Fibroblast of peridontal ligament (primary cell): ENCODE measurements around the gene TRPT1.
A peak's percentile ranks its signal among the peaks of the same experiment; 100 is the strongest.

Experiments used
- DNase-seq: peaks from one replicate; pipeline ENCODE4 v3.0.0-alpha.2; 2010; ENCODE audit errors: extremely low read depth

Gene TRPT1

DNA sequence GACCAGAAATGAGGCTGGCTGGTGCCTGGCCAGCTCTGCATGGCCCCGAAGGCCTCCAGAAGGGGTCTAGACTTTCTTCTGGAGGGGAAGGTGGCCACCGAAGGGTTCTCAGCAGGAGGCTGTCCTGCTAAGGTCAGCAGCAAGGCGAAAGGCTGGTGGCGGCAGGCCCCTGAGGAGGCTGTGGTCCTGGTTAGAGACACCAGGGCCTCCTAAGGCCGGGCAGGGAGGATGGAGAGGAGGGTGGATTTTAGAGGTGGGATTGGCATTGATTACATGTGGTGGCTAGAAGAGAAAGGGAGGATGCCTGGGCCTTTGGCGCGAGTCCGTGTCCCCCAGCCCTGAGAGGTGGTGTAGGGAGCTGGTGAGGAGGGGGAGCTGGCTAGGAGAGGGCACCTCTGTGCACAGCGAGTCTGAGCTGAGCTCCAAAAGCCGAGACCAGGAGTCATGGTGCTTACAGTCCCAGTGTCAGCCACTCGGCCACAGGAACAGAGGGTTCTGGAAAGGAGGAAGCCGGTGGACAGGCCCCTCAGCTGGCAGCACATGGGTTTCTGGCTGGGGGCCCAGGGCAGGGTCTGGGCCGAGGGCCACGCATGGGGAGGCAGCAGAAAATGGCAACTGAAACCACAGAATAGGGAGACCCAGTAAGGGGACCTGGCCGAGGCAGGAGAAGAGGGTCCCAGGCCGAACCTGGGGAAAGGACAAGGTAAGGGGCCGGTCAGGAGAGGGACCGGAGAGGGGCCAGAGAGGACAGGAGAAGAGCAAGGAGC is 17.0 kb downstream of the TRPT1 start:
- DNase-seq, result no peak

DNA sequence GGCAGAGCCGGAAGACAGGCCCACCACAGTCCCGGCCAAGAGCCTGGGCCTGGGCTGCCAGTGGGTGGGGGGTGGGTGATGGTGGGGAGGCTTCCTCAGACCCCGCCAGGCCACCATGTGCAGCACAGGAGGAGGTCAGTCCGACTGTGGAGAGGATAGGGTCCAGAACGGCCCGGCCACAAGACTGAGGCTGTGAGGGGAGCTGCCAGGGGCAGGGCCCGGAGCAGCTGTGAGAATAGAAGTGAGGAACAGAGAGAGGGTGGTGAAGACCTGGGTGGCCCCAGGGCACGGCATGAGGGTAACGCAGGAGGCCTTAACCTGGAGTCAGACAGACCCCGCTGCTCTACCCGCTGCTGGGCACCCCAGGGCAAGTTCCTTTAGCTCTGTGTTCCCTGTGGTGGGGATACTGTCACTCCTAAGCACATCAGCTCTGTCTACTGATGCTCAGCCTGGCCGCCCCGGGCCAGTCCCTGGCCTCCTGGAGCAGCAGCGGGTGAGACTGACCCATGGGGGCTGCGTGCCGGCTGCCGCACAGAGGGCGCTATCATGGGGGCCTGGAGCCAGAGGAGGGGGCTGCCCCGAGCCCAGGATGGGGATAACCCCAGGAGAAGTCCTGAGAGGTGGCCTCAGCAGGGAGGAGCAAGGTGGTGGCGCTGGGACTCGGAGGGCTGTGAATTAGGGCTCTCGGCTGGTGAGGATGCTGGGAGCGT is 17.7 kb downstream of the TRPT1 start:
- DNase-seq, result no peak

DNA sequence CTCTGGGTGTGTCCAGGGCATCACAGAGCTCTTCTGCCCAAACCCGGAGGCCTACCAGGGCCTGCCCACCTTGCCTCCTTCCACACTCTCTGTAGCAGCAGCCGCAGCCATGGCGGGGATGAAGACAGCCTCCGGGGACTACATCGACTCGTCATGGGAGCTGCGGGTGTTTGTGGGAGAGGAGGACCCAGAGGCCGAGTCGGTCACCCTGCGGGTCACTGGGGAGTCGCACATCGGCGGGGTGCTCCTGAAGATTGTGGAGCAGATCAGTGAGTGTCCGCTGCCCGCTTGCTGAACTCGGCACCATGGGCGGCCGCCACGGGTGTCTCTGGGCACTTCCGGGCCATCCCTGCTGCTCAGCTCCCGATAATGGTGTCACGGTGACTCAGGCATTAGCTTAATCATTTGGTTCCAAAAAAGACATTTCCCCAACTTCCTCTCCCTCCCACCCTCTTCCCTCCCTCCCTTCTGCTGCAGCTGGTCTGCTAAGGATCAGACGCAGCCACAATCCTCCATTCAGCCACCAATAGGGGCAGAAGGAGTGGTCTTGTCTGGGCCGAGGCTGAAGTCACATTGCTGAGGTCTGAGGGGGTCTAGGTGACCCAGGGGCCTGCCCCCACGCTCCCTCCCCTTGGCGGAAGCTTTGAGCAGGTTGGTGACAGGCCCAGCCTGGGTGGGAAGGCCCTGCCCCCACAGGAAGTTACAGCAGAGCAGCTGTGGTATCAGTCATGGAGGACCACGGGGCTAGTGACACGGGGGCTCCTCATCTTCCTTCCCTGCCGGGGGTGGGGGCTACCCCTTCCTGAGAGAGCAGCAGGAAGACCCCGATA is 18.5 kb downstream of the TRPT1 start:
- DNase-seq, result peak; percentile 49

DNA sequence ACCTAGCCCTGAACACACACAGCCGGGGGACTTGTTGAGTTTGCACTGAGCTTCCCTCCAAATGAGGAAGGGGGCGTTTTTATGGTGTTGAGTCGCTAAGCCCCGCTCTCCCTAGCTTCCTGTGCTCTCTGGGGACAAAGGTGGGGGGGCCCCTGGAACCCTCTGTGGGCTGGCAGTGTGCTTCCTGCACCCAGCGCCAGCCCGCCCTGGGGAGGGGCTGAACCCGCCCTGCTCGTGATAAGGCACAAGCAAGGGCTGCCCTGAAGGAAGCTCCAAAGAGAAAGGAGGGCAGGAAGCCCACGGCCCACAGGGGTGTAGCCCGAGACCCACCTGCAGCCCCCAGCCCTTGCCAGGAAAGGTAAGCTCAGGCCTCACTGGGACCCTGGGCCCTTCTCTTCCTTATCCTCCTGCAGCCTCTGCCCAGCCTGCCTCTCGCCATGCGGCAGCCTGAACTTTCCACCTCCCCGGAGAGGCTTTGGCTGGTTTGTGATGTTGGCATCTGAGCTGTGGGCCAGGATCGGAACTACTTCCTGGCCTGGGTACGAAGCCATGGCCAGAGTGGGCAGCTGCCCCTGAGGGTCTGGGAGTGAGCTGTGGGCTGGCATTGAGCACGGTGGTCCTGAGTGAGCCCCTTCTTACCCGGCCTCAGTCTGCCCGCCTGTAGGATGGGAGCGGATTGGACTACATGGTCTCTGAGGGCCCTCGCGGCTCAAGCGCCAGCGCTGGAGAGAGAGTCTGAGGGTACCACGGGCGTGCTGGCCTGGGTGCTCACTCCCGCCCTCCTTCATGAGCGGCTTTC is 19.3 kb downstream of the TRPT1 start, which contains the start of gene FERMT3:
Gene FERMT3, plus strand, starts transcription at position 265 of the 799 bp plus-strand sequence. CDS start 644 bp downstream, outside the sequence.
- DNase-seq, result no peak

DNA sequence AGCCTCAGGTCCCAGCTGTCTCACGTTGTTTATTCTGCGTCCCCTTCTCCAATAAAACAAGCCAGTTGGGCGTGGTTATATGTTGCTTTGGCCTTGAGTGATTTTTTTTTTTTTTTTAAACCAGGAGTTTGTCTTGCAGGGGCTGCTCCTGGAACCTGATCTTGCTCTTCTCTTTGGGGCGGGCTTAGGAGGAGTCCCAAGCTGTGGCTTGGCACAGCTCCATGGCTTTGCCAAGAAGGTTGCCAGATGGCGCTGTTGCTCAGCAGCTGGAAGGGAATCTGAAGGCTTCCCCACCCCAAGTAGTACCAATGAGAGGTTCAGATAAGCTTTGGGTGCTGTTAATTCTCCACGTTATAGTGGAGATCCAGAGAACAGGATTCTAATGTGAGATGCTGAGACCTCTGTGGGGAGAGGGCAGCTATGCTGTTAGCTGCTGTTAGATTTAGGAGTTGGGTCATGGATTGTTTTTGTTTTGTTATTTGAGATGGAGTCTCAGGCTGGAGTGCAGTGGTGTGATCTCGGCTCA is 21.5 kb downstream of the TRPT1 start:
- peak; percentile 97 for DNase-seq

DNA sequence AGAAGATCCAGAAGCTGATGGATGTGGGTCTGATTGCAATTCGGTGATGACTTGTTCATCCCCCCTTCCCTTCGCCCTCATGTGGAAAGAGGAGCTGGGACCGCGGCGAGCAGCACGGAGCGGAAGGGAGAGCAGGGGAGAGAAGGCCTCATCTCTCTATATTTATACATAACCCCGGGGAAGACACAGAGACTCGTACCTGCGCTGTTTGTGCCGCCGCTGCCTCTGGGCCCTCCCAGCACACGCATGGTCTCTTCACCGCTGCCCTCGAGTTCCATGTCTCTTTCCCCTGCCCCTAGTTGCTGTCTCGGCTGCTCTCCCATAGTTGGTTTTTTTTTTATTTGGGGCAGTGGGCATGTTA is 21.9 kb downstream of the TRPT1 start:
- DNase-seq, result no peak

DNA sequence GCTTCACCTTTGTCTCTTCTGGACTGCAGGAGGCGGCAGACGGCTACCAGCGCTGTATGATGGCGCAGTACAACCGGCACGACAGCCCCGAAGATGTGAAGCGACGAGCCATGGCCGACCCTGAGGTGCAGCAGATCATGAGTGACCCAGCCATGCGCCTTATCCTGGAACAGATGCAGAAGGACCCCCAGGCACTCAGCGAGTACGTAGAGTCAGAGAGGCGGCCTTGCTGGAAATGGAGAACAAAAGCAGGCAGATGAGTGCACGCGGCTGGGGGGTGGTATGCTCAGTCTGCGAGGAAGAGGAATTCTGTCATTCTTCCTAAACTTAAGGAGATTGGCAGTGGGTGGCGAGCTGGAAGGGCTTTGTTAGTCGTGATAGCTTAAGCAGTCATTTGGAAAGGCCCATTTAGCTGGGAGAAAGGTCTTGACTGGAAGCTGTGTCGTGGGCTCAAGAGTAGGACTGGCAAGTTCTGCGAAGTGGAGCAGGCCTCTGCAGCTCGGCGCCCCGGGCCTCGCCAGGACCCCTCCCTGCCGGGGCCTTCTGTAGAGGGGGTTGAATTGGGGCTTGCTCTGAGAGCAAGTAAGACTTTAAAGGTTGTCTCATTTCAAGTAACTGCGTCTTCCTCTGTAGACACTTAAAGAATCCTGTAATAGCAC is 22.4 kb downstream of the TRPT1 start:
- DNase-seq, result no peak

DNA sequence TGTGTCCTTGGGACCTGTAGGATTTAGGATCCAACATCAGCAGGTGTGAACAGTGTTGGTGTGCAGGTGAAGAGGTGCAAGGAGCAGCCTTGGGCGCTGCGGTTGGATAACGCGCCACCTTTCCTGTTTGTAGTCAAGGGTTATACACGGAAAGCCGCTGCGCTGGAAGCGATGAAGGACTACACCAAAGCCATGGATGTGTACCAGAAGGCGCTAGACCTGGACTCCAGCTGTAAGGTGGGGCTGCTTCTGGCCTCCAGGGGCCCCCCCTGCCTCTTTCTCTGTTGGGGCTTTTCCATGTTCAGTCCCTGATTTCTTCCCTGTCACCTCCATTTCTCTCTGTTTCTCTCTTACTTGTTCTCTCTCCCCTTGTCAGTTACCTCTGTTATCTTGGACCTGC is 23.0 kb downstream of the TRPT1 start:
- DNase-seq, result no peak

DNA sequence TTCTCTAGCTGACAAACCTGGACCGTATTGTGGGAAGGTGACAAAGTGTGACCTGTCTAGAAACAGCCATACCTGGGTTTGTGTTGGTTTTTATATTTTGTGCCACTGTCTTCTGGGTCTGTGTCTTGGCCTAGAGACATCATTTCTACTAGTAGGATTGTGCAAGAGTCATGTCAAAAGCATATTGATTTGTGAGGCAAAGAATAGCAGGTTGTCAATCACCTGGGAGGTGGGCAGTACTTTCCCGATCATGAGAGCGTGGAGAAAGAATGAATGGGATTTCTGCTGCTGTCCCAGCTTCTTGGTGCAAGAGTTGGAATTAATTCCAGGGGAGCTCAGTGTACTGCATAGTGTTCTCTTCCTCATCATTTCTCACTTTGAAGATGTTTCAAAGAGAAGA is 24.4 kb downstream of the TRPT1 start:
- no peak for DNase-seq

DNA sequence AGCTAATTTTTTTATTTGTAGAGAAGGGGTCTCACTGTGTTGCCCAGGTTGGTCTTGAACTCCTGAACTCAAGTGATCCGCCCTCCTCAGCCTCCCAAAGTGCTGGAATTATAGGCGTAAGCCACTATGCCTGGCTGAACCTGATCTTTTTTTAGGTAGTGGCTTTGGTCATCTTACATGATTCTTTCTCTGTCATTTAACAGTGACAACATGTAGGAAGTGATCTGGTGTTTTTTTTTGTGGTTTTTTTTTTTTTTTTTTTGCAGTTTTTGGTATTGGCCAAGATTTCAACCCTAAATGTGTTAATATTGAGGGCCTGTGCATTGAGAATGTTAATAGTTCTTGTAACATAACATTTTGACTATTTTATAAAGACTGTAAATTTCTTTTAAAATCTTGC is 27.5 kb downstream of the TRPT1 start:
- no peak for DNase-seq

DNA sequence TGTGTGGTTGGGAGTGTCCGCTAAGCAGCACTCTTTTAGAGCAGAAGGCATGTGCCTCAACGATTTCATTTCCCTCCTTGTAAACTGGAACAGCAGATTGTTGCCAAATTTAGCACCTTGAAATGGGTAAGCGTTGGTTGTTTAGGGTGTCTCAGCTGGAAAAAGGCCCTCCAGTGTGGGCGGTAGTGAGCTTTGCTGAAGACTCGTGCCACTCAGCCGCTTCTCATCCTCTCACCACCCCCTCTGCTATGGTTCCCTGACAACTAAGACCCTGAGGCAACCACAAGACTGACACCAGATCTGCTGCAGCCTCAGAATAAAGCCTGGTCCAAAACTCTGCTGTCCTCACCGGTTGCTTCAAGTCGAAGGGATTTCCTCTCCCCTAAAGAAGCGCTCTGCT is 29.4 kb downstream of the TRPT1 start:
- DNase-seq, result no peak

DNA sequence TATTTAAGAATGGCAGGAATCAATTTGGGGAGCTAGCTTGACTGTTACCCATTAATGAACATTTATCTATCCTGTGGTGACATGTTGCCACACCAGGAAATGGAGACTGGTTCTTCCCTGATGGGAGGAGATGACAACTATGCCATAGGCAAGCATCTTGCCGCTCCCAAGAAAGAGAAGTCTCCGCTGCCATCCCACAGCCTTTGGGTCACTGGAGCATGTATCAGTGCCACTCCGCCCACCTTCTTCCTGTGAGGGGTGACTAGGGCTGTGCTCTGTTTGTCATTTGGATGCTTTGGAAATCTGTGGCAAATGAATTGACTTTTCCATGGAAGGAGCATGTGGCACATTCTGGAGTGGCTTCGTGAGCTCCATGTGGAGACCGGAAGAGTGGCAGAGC is 33.6 kb downstream of the TRPT1 start:
- no peak for DNase-seq

DNA sequence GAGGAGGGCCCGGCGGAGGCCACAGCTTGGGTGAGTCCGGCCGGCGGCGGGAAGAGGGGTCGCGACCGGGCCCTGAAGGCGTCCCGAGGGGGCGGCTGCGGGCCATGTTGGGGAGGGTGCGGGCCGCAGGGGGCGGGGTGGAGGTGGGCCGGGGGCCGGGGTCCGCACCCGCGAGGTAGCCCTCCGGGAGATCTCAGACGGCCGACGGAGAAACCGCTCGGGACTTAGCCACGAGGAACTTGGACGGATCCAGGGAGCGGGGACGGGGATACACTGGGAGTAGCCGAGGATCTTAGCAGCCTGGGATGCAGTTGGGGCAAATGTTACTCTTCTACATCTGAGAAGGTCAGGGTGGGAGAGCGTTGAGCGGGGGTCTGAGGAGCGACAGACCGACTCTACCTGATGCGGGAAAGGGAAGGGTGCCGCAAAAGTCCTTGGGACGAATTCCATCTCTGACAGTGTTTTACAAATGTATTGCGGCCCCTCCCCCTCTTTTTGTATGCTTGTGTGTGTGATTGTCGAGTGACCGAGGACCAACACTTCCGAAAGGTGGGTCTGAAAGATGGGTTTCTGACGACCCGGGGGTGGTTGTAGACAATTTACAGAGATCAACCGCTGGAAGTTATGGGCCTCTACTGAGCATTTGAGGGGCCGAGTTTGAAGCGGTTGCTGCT is 39.4 kb downstream of the TRPT1 start:
- DNase-seq, result peak; percentile 15

DNA sequence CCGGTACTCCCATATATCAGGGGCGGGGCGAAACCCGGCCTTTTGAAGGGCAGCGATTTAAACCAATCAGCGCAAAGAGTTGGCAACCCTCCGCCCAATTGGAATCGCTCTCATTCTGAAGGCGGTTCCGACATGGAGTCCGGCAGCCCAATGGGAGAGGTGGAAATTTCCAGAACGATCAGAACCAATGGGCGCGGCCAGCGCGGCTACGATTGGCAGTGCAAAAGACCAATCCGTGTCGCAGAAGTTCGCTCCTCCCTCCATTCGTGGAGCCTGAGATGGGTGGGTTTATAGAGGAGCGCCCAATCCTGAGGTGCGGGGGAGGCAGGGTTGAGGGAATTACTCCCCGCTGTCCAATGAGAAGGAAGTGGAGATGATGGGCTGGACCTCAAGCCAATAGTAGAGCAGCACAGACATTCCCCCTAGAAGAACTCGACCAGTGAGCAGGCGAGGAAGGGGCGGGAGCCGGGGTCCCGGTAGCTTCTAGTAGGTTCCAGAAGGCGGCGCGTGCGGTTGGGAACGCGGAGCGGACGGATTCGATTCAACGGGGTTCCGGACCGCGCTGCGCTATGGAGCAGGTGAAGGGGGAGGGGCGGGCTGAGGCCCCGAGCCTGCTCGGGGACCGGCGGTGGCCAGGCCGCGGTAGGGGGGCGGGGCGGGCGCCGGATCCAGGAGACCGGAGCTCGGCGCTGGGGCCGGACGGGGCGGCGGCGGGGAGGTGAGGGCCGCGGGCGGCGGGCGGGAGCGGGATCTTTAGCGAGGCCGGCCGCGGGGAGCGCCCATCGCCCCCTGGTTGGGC is 40.1 kb downstream of the TRPT1 start, which contains the start of gene STIP1:
Gene STIP1, plus strand, starts transcription at position 479 of the 799 bp plus-strand sequence. Its CDS starts 91 bp downstream, at position 570.
- peak; percentile 100 for DNase-seq

DNA sequence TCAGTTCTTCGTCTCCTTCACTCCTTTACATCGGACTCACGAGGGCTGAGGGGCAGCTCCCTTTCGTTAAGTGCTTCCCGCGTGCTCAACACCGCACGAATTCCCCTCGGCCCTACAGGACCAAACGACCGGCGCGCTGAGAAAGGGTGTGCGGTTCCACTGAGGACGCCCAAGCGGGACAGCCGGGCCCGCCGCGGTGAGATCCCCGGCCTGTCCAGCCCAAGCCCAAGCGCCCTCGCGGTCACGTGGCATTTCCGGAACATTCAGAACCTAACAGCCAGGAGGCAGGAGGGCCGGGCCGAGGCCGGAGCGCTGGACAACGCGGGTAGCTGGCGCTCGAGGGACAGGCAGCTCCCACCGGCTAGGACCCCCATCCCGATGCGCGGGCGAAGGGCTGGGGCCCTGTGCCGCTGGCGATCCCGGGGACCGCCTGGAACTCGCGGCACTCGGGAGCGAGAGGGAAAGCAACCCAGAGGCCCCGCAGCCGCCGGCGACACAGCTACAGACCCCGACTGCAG is 40.8 kb downstream of the TRPT1 start:
- peak; percentile 80 for DNase-seq

DNA sequence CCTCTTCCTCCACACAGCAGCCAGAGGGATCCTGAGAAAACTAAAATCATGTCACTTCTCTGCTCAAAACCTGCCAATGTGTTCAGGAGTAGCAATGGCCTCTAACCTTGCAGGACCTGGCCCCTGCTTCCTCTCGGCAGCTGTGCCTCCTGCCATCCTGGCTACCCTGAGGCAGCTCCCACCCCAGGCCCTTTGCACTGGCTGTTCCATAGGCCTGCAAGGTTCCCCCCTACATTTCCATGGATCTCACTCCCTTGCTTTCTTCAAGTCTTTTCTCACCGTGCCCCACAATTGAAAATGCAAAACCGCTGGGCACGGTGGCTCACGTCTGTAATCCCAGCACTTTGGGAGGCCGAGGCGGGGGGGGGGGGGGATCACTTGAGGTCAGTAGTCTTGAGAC is 42.1 kb downstream of the TRPT1 start:
- no peak for DNase-seq

DNA sequence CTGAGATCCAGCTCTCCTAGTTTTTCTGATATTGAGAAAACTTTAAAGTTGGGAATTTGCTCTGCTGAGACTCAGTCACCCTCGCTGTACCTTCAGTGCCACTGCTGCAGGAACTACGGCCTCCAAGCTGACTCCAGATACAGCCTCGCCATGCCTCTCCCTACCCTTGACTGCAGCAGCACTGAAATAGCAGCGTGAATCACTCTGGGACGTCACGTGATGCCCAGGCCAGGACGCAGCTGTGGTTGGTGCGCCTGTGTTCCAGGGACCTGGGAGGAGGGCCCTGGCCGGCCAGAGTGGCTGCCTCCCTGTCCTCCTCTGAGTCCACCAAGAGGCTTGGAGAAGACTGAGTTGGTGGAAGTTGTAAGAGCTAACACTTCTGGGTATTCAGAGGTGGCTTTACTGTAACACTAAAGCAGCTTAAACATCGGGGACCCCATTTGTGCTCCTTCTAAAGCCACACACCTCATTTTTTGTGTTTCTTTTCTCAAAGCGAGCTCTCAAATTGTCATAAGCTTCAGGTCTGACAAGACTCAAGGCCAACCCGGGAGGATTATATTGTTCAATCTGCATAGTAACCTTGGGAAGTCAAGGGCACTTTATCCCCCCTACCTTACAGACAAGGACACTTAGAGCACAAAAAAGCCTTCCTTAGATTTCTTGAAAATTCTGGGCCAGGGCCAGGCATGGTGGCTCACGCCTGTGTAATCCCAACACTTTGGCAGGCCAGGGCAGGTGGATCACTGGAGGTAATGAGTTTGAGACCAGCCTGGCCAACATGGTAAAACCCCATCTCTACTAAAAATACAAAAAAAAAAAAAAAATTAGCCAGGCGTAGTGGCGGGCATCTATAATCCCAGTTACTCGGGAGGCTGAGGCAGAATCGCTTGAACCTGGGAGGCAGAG is 44.2 kb downstream of the TRPT1 start:
- DNase-seq, result peak; percentile 89

DNA sequence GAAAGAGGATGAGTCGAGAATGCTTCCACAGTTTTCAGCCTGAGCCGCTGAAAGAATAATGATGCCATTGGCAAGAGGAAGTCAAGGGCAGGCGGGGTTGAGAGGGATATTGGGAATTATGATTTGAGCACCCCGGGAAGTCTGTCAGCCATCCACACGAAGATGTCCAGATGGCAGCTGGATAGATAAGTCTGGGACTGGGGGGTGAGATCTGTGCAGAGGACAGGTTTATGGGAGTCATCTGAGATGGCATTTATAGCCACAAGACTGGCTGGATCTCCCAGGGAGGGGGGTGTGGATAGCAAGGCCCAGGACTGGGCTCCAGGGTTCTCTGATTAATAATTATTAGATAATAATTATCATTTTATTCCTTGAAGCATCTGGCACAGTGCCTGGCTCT is 45.1 kb downstream of the TRPT1 start:
- no peak for DNase-seq
